C1 segment of cervical spinal cord (tissue), 14 donors: Measurements from ENCODE around the gene FCF1.
"Not testable (repeated sequence)": the region's sequence is repeated elsewhere in the genome, so short reads cannot be mapped to it uniquely, and the experiment has no call there.

Experiments
- DNase-seq, 14 donors: peaks; one replicate each; lab custom pipeline; 2025; lab: John Stamatoyannopoulos, UW

FCF1 gene

GRCh38 chr14:74698465-74698864 lies 14.5 kb upstream of the FCF1 start:
- no peak for DNase-seq

GRCh38 chr14:74702293-74702692 lies 10.7 kb upstream of the FCF1 start:
- no peak for DNase-seq

- no peak for DNase-seq
Observed at GRCh38 chr14:74703043-74703442, 9.9 kb upstream of the FCF1 start.

DNA sequence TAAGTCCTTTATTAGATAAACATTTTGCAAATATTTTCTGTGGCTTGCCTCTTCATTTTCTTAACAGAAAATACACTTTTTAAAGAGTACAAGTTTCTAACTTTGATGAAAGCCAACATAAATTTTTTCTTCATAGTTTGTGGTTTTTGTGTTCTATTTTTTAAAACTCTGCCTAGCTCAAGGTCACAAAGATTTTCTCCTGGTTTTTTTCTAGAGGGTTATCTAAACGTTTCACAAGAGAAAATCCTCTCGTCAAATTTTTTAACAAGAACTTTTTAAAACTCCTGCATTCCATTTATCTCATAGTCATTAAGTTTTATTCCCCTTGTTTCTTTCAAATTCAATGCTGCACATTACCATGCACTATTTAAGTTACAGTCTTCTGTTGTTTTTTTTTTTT lies 8.3 kb upstream of the FCF1 start:
- DNase-seq = no peak

DNA sequence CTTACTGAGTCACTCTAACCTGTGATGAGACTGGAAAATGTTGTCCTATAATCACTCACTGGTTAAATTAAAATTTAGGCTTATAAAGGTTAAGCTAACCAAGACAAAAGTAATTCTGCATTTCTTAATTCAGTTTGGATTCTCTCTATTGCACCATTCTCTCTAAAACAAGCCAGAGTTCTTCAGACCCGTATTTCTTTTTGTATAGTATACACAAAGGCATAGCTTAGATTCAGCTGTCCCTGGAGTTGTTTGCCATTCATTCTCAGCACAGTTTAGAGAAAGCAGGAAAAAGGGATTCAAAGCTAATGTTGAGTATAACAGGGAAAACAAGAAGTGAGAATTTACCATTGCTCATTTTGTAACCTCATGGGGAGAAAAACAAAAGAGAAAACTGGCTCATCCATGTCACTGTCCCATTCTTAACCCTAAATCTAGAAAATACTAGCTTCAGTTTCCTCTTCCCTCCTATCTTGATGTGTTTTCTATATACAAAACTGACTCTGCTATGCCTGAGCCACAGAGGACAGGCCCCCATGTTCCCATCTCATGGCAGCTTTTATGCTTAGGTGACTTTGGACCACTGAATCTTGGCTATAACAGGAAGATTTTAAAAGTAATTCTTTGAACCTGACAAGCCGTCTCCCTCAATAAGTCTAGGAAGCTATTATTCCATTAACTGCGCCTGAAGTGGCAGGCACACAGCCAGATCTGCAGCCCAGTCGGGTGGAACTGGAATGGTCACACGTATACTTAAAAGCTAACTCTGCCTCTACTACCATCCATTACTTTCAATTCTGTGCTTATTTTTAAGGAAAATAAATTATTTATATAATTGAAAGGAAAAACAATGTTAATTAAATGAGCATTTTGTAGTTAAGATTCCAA lies 7.1 kb upstream of the FCF1 start:
- no peak for DNase-seq

GRCh38 chr14:74710480-74710879 lies 2.5 kb upstream of the FCF1 start:
- no peak for DNase-seq

DNA sequence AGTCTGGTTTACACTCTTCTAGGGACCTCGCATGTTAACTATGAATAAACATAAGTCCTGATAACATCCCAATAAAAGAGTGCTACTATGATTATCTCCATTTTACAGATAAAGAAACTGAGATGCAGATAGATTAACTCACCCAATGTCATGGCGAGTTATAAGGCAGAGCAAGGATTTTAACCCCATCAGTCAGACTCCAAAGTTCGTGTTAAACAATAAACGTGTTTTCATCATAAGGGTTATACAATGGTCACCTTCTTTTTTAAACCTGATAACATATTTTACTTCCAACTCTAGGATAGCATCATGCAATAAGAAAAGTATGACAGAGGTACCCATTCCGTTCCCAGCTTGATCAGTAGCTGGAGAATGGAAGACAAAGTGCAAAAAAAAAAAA lies 1.3 kb upstream of the FCF1 start:
- DNase-seq = no peak

DNA sequence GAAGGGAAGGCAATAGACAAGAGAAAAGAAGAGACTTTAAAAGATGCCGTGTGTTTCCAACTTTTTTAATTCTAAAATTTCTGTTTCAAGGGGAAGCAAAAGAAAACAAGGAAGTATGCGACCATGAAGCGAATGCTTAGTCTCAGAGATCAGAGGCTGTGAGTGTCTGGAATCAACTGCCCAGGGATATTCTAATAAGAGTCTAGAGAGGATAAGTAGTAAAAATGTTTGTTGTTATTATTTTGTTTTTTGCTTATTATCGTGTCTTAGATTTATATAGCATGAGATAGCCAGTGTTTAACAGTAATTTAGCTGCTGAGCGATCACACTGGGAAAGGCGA lies 421 bp downstream of the FCF1 start:
- no peak for DNase-seq

DNA sequence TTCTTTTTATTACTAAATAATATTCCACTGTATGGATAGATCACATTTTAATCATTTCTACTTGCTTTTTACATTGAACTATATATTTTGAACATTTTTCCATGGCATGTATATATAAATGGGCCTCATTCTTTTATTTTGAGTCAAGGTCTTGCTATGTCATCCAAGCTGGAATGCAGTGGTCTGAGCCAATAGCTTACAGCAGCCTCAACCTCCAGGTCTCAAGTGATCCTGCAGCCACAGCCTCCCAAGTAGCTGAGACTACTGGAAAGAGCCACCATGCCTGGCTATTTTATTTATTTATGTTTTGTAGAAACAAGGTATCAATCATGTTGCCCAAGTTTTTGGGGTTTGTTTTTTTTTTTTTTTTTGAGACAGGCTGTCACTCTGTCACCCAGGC lies 7.6 kb downstream of the FCF1 start:
- DNase-seq = no peak

DNA sequence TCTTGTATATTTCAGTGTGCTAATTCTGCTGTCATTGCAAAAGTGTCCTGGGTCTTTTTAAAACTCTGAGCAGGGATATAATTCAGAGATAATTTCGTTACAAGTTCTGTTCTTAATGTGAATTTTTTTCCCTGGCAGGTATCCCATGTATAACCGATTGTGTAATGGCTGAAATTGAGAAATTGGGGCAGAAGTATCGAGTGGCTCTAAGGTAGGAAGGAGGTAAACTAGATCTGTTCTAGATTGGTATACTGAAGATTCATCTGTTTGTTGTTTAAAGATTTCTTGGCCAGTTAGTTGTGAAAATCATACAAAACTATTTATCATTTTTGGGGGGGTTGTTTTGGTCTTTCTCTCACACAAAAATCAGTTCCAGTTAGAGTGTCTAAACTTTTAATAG lies 10.2 kb downstream of the FCF1 start:
- DNase-seq = no peak

- DNase-seq = no peak
Observed at GRCh38 chr14:74732387-74732786, 19.4 kb downstream of the FCF1 start.

DNA sequence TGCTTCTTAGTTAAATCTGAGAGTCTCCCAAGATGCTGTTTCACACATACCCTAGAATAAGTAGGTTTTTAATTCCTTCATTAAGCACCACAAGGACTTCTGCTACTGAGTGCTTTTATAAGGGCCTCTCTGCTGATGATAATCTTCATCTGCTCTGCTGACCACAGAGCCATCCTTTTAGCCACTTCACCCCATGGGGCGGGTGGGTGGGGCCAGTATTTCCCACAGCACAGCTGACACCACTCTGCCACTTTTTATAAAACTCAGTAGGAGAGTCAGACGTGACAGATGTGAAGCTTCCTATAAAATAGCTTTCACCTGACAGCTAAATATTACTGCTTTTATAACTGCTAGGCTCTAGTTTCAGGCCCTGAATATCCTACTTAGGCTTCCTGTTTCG lies 20.3 kb downstream of the FCF1 start:
- DNase-seq = no peak

DNA sequence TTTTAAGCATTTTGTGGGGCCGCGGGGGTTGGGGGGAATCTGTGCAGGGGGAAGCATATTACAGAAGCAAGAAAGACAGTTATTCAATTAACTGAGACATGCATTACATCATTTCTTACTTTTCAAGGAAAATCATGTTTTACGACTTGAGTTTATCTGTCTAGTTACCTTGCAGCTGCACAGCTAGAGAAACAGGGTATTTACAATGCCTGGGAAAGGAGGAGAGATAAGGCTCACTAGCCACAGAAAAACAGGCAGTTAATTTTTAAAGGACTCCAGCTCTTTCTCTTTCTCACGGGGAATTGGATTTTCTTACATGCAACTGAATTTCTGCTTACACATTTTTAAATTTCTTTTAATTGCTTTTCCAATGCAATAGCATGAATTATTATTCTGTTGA lies 22.2 kb downstream of the FCF1 start:
- DNase-seq = no peak

- no peak for DNase-seq
Observed at GRCh38 chr14:74737753-74738325, 24.9 kb downstream of the FCF1 start.

GRCh38 chr14:74739293-74740030 lies 26.5 kb downstream of the FCF1 start:
- no peak for DNase-seq

DNA sequence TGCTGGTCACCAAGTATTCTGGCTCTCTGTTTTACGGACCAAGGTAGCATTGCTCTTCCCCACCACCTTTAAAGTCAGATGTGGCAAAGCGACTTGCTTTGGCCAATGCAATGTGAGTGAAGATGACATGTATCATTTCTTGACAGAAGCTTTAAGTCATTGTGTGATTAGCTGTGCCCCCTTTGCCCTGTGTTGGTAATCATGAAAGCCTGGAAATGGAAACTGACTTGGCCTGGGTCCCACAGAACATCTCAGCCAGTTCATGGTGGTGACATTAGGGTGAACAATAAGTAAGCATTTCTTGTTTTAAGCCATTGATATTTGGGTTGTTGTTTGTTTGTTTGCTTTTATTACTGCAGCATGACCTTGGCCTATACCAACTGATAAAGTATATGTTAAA lies 34.3 kb downstream of the FCF1 start:
- no peak for DNase-seq

DNA sequence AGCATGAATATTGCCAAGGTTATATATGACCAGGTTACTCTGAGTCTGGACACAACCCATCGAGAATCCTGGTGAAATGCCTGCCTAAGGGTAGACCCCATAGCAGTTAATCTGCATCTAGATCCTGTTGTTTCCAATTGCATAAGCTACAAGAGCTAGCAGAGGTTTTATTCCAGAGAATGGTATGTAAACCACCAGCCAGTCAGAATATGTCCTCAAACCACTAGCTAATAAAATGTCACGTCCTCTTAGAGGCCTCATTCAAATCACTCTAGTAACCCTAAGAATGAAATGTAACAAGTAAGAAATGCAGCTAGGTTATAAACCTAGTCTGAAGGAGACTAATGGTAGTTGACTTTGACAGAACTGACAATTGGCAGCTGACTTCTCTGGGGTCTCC lies 41.2 kb downstream of the FCF1 start:
- no peak for DNase-seq

- DNase-seq = no peak
Observed at GRCh38 chr14:74754899-74755298, 42.0 kb downstream of the FCF1 start.

DNA sequence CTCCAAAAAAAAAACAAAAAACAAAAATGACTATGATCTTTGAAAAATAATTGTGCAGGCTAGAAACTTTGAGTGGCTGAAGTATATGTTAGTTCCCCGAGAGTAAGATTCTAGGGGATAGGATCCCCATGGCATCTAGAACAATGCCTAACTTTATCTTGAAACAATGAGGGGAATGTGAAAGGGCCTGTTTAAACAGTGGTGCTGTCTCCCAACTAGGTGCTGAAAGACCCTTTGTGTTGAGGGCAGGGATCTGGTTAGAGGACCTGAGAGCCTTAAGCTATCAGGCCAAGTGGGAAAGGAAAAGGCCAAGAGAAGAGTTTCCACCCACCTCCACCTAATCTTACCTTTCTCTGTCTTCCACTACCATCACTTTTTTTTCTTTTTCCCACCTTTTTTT lies 43.4 kb downstream of the FCF1 start:
- no peak for DNase-seq

DNA sequence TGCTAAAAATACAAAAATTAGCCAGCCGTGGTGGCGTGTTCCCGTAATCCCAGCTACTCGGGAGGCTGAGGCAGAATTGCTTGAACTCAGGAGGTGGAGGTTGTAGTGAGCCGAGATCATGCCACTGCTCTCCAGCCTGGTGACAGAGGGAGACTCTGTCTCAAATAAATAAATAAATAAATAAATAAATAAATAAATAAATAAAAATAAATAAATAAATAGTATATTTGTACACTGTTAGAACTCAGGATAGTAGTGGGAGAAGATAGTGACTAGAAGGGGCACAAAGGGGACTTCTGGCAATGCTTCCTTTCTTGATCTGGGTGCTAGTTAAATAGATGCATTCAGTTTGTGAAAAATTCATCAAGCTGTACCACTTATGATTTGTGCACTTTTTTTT lies 45.6 kb downstream of the FCF1 start:
- not testable (repeated sequence) for DNase-seq

DNA sequence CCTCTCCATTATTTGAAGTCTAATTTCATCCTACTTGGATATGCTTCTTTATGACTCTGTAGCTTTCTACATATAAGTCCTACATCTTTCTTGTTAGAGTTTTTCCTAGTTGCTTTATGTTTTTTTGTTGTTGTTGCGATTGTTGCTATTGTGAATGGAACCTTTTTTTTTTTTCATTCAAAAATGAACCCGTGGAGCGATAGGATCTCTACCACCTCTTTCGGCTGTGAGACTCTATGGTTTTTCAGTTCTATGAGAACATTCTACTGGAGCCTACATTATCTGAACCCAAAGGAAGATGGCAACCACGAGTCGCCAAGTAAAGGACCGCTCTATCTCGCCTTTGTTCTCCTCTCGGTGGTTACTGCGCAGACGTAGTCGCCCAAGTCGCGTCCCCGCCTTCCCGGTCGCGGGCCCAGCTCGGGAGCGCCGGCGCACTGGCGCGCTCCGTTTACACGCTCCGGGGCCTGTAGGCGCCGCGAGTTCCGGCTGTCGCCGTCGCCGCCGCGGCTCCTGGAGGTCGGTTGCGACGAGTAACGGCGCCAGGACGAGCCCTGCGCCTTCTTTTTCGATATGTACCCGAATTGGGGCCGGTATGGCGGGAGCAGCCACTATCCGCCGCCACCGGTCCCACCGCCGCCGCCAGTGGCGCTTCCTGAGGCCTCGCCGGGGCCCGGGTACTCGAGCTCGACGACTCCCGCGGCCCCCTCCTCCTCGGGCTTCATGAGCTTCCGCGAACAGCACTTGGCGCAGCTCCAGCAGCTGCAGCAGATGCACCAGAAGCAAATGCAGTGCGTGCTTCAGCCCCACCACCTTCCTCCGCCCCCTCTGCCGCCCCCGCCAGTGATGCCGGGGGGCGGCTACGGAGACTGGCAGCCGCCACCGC lies 50.2 kb downstream of the FCF1 start, which contains the start of gene YLPM1:
YLPM1 (plus strand) TSS at position 400 of the 886 bp plus-strand sequence; CDS start at position 574, 174 bp downstream.
- peak; percentile 14 to 94 (median 90) for DNase-seq
